ENCODE data around the gene UGT2A3.
"Not testable (repeated sequence)": the region's sequence is repeated elsewhere in the genome, so short reads cannot be mapped to it uniquely, and the experiment has no call there.

The UGT2A3 gene

DNA sequence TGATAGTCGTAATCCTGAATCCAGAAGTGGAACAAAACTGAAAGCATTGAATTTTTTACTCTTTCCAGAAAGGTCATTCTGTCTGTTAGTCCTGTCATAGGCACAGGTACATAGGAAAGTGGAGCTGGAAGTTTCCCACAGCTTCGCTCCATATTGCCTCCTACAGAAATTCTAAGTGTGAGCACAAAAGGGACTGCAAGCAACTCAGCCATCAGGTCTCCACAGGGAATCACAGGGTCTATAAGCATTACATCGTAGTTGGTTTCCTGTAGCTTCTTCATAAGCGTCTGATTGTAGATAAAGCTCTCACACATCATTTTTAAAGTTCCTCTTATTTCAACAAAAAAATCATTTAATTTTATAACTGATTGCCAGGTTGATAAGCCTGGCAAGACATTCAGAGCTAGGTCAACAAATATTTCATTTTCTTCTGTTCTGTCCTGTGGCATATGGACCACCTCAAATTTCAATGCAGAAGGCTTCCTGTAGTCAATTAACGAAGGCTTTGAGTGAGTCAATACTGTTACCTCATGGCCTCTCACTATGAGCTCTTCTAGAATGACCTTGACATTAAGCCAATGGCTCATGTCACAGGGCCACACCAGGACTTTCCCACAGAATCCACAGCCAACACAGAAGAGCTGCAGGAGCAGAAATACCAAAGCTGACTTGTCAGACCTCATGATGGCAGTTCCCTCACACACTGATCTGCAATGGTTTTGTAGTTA is at the start of gene UGT2A3:
TSS of gene UGT2A3 (minus strand) at position 727 of the 728 bp plus-strand sequence. CDS start at position 683, 44 bp downstream.
- Histone ChIP-seq H3K27me3 (ENCODE audit: control insufficient read depth, insufficient read depth, low read length) (no peaks in the 10 kb centered on the region), H3K36me3 (ENCODE audit: control insufficient read depth, insufficient read depth, low read length) (no peaks in the 10 kb centered on the region), H3K4me3 (ENCODE audit: low read depth, low read length) (no peak within 1 kb of the TSS), H3K27ac (ENCODE audit: low read depth, low read length) (no peak within 1 kb of the TSS), H3K4me1 (ENCODE audit: control insufficient read depth, insufficient read depth, low read length) (no peaks in the 10 kb centered on the region), H3K9me3 (ENCODE audit: control insufficient read depth, insufficient read depth, low read depth, low read length) (no peaks in the 10 kb centered on the region), H3K9ac (ENCODE audit: low read length) (no peak within 1 kb of the TSS)

DNA sequence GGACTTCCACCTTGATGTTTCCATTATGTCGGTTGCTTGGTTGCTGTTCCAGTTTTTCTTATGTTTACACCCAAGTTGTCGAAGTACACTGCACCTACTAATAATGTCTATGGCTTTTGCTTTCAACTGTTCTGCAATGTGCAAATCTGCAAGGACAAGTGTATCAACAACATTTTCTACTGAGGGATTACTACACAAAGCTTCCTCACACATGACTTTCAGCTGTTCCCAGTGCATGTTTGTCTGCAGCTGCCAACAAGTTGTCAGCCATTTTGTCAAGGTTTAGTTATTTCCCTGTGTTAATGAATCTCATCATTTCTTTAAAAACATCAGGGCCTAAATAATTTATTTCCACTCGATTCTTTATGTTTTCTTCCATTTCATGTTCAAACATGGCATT is 45.4 kb upstream of the UGT2A3 start:
- Histone ChIP-seq H3K9ac (ENCODE audit: low read length) (no peak overlapping the region), H3K4me3 (ENCODE audit: low read depth, low read length) (no peak overlapping the region), H3K9me3 (ENCODE audit: control insufficient read depth, insufficient read depth, low read depth, low read length) (no peaks in the 10 kb centered on the region), H3K36me3 (ENCODE audit: control insufficient read depth, insufficient read depth, low read length) (no peaks in the 10 kb centered on the region), H3K27me3 (ENCODE audit: control insufficient read depth, insufficient read depth, low read length) (no peaks in the 10 kb centered on the region), H3K27ac (ENCODE audit: low read depth, low read length) (no peak overlapping the region), H3K4me1 (ENCODE audit: control insufficient read depth, insufficient read depth, low read length) (no peaks in the 10 kb centered on the region)

DNA sequence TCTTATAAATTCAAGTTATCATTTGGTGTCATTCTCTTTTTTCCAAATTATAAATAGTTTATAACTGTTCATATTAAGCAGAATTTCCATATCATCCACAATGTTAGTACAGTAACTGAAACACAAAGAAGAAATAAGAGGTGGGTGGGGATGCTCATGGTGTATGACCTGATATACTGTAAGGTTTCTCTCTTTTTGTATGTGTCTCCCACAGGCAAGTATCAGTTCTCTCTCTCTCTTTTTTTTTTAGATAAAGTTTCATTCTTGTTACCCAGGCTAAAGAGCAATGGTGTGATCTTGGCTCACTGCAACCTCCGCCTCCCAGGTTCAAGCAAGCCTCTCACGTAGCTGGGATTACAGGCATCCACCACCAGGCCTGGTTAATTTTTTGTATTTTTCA is 43.7 kb upstream of the UGT2A3 start:
- Histone ChIP-seq H3K9ac (ENCODE audit: low read length) (no peak overlapping the region), H3K36me3 (ENCODE audit: control insufficient read depth, insufficient read depth, low read length) (no peaks in the 10 kb centered on the region), H3K27me3 (ENCODE audit: control insufficient read depth, insufficient read depth, low read length) (no peaks in the 10 kb centered on the region), H3K27ac (ENCODE audit: low read depth, low read length) (no peak overlapping the region), H3K4me3 (ENCODE audit: low read depth, low read length) (no peak overlapping the region), H3K9me3 (ENCODE audit: control insufficient read depth, insufficient read depth, low read depth, low read length) (no peaks in the 10 kb centered on the region), H3K4me1 (ENCODE audit: control insufficient read depth, insufficient read depth, low read length) (no peaks in the 10 kb centered on the region)

DNA sequence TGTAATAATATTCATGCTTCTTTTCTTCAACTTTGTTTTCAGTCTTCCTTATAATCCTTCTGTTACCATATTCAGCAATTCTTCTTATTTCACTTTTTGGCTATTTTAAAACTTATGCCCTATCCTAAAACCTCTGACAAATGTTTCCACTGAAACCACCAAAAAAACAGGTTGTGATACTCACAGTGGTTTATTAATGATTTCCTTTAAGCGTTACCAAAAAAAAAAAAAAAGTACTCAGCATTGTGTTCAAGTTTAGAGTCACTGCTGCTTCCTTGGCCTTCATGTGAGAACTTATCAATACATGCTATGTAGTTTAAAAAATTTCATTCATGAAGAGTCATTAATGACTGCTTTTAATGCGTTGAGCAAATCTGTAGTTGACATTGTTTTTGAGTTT is 35.4 kb upstream of the UGT2A3 start:
- H3K9me3 ChIP-seq (ENCODE audit: control insufficient read depth, insufficient read depth, low read depth, low read length) = 0 out of 2 replicates have a peak, but pooled peaks cover 2% of the 10 kb centered on the region
- no peaks in the 10 kb centered on the region for H3K27me3 ChIP-seq (ENCODE audit: control insufficient read depth, insufficient read depth, low read length)
- no peak overlapping the region for H3K27ac ChIP-seq (ENCODE audit: low read depth, low read length)
- no peak overlapping the region for H3K9ac ChIP-seq (ENCODE audit: low read length)
- H3K4me3 ChIP-seq (ENCODE audit: low read depth, low read length) = no peak overlapping the region
- no peaks in the 10 kb centered on the region for H3K36me3 ChIP-seq (ENCODE audit: control insufficient read depth, insufficient read depth, low read length)
- H3K4me1 ChIP-seq (ENCODE audit: control insufficient read depth, insufficient read depth, low read length) = no peaks in the 10 kb centered on the region

DNA sequence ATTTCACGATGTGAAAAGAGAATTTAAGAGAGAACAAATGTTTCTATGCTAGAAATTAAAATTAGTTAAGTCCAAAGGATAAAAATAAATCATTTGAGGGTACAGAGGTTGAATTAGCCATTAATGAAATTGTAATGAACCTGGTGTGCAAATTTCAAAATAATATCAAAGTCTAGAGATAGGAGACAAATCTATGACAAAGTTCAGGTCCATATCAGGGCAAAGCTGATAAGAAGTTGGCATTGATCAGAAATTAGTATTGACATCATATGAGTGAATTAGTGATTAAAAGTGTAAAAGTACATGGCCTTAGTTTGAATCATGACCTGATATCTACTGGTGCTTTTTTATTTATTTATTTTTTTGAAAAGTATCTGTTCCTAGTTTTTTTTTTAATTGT is 33.8 kb upstream of the UGT2A3 start:
- Histone ChIP-seq H3K27ac (ENCODE audit: low read depth, low read length) (no peak overlapping the region), H3K27me3 (ENCODE audit: control insufficient read depth, insufficient read depth, low read length) (no peaks in the 10 kb centered on the region), H3K4me1 (ENCODE audit: control insufficient read depth, insufficient read depth, low read length) (no peaks in the 10 kb centered on the region), H3K9ac (ENCODE audit: low read length) (no peak overlapping the region), H3K9me3 (ENCODE audit: control insufficient read depth, insufficient read depth, low read depth, low read length) (0 out of 2 replicates have a peak, but pooled peaks cover 2% of the 10 kb centered on the region), H3K4me3 (ENCODE audit: low read depth, low read length) (no peak overlapping the region), H3K36me3 (ENCODE audit: control insufficient read depth, insufficient read depth, low read length) (no peaks in the 10 kb centered on the region)

DNA sequence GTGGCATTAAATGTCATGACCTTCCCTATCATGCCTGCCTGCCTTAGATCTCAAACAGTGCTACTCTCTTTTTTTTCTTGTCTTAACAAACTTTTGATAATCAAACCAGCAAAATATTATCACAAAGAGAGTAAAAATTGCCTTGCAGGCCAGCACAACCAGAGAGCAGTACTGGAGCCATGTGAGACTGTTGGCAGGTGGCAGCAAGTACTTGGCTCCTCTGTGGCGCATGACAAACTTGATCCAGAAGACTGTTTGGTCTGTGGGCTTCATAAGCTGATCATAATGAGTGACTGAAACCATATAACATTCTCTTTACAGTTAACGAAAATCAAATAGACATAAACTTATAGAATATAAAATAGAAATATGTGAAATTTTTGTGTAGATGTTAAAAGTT is 33.3 kb upstream of the UGT2A3 start:
- H3K27me3 ChIP-seq (ENCODE audit: control insufficient read depth, insufficient read depth, low read length) = no peaks in the 10 kb centered on the region

DNA sequence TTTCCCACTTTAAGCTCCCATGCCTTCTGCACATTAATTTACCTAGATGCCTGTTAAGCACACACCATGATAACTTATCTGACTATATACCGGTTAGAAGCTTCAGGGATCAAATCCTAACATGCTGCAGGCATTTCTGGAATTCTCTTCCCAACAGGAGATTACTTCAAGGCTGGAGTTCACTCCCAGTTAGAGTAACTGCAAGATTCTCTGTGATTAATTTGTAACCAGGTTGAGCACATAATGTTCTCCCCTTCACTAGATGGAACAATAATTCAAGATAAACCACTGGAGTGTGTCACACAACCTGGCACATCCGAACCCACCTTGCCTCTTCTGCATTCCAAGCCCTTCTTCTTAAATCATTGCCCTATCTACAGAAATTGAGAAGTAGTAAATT is 11.8 kb upstream of the UGT2A3 start:
- Histone ChIP-seq H3K27me3 (ENCODE audit: control insufficient read depth, insufficient read depth, low read length) (no peaks in the 10 kb centered on the region), H3K4me3 (ENCODE audit: low read depth, low read length) (no peak overlapping the region), H3K4me1 (ENCODE audit: control insufficient read depth, insufficient read depth, low read length) (0 out of 2 replicates have a peak, but pooled peaks cover 3% of the 10 kb centered on the region), H3K27ac (ENCODE audit: low read depth, low read length) (no peak overlapping the region), H3K9ac (ENCODE audit: low read length) (no peak overlapping the region), H3K9me3 (ENCODE audit: control insufficient read depth, insufficient read depth, low read depth, low read length) (peaks cover 30% of the 10 kb centered on the region), H3K36me3 (ENCODE audit: control insufficient read depth, insufficient read depth, low read length) (no peaks in the 10 kb centered on the region)

More for the DNA sequence above, 33.3 kb upstream of the UGT2A3 start:
- H3K9me3 ChIP-seq (ENCODE audit: control insufficient read depth, insufficient read depth, low read depth, low read length) = 0 out of 2 replicates have a peak, but pooled peaks cover 2% of the 10 kb centered on the region
- H3K4me1 ChIP-seq (ENCODE audit: control insufficient read depth, insufficient read depth, low read length) = no peaks in the 10 kb centered on the region
- H3K4me3 ChIP-seq (ENCODE audit: low read depth, low read length) = no peak overlapping the region
- no peak overlapping the region for H3K9ac ChIP-seq (ENCODE audit: low read length)
- no peak overlapping the region for H3K27ac ChIP-seq (ENCODE audit: low read depth, low read length)
- H3K36me3 ChIP-seq (ENCODE audit: control insufficient read depth, insufficient read depth, low read length) = no peaks in the 10 kb centered on the region

DNA sequence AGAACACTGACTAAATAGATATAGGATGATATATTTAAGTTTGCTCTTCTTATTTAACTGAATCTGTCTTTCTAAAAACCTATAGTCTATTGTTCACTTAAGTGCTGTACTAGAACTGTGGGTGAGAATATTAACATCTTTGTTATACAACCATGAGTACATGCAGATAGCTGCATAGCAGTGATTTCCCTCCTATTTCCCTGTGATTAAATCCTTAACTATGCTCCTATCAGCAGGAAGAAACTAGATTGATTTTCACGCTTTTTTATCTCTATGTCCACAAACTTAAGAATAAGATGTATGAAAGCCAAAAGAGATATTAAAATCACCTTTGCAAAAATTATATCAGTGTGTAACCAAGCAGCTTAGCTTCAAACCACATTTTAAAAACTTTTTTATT is 11.3 kb upstream of the UGT2A3 start:
- Histone ChIP-seq H3K9ac (ENCODE audit: low read length) (no peak overlapping the region), H3K27me3 (ENCODE audit: control insufficient read depth, insufficient read depth, low read length) (no peaks in the 10 kb centered on the region), H3K9me3 (ENCODE audit: control insufficient read depth, insufficient read depth, low read depth, low read length) (peaks cover 30% of the 10 kb centered on the region), H3K36me3 (ENCODE audit: control insufficient read depth, insufficient read depth, low read length) (no peaks in the 10 kb centered on the region), H3K4me1 (ENCODE audit: control insufficient read depth, insufficient read depth, low read length) (0 out of 2 replicates have a peak, but pooled peaks cover 3% of the 10 kb centered on the region), H3K27ac (ENCODE audit: low read depth, low read length) (no peak overlapping the region; the same call in 1 of the 2 replicates), H3K4me3 (ENCODE audit: low read depth, low read length) (no peak overlapping the region)

DNA sequence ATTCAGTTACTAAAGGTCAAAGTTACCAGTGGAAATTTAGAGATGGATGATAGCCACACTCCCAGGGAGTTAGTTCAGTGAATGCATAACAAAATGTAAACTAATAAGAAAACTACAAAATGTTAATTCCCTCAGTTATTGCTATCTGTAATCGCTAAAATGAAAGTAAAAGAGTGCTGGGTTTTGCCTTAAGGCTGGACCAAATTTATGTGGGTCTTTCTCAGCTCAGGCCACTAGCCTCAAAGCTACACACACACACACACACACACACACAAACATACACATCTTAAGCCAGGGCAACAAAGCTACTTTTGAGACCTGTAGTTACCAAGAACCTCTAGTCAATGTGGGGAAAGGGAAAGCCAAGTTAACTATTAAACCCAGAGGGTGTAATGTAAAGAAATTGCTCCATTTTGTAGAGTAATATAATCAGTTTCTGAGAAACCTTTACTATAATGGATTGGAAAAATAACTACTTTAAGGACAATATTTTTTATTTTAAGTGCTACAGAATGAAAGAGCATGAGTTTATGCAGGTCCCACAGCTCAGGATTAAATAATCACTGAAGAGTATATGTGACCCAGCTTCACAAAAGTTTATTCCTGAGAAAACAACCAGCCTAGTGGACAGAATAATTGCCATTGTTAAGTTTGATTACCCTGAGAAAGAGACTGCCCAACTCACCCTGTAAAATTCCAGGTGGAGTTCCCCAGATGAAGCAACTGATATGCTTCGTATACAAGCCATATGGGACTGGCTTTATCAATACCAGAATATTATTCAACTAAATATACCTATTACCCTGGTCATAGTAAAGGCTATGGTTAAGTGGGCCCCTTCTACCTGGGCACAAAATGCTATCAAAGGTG is 8.9 kb upstream of the UGT2A3 start:
- no peaks in the 10 kb centered on the region for H3K36me3 ChIP-seq (ENCODE audit: control insufficient read depth, insufficient read depth, low read length)
- H3K9me3 ChIP-seq (ENCODE audit: control insufficient read depth, insufficient read depth, low read depth, low read length) = peaks cover 19% of the 10 kb centered on the region
- no peak overlapping the region for H3K27ac ChIP-seq (ENCODE audit: low read depth, low read length)
- H3K4me3 ChIP-seq (ENCODE audit: low read depth, low read length) = no peak overlapping the region
- H3K9ac ChIP-seq (ENCODE audit: low read length) = no peak overlapping the region
- H3K27me3 ChIP-seq (ENCODE audit: control insufficient read depth, insufficient read depth, low read length) = no peaks in the 10 kb centered on the region
- H3K4me1 ChIP-seq (ENCODE audit: control insufficient read depth, insufficient read depth, low read length) = 0 out of 2 replicates have a peak, but pooled peaks cover 3% of the 10 kb centered on the region

DNA sequence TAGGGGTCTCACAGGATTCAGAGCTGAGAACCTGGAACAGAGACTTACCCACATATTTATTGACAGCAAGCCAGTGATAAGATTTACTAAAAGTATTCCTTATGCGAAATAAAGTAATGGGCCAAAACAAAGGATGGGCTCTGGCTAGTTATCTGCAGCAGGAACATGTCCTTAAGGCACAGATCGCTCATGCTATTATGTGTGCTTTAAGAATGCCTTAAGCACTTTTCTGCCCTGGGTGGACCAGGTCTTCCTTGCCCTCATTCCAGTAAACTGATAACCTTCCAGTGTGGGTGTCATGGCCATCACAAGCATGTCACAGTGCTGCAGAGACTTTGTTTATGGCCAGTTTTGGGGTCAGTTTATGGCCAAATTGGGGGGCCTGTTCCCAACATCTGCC is 7.5 kb upstream of the UGT2A3 start:
- H3K27me3 ChIP-seq (ENCODE audit: control insufficient read depth, insufficient read depth, low read length); H3K9ac ChIP-seq (ENCODE audit: low read length); H3K4me3 ChIP-seq (ENCODE audit: low read depth, low read length); H3K4me1 ChIP-seq (ENCODE audit: control insufficient read depth, insufficient read depth, low read length); H3K27ac ChIP-seq (ENCODE audit: low read depth, low read length); H3K36me3 ChIP-seq (ENCODE audit: control insufficient read depth, insufficient read depth, low read length): not testable (repeated sequence)
- peaks cover 19% of the 10 kb centered on the region for H3K9me3 ChIP-seq (ENCODE audit: control insufficient read depth, insufficient read depth, low read depth, low read length)

DNA sequence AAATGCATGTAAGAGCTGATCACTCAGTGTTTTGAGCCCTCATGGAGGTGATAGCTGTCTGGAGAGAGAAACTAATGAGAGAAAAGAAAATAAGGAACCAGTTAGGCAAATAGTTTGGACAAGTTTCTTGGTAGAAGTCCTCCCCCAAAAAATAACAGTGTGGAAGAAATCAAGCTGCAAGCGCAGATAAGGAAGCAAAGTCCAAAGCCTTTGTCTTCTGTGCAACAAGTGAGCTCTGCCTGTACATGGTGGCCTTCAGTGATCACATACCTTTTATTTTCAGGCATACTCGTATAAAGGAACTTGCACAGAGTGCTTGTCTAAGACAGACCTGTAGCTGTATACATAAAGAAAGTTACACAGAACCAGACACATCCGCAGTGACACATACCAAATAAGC is 2.5 kb upstream of the UGT2A3 start:
- Histone ChIP-seq H3K36me3 (ENCODE audit: control insufficient read depth, insufficient read depth, low read length) (no peaks in the 10 kb centered on the region), H3K27me3 (ENCODE audit: control insufficient read depth, insufficient read depth, low read length) (no peaks in the 10 kb centered on the region), H3K4me1 (ENCODE audit: control insufficient read depth, insufficient read depth, low read length) (no peaks in the 10 kb centered on the region), H3K27ac (ENCODE audit: low read depth, low read length) (no peak overlapping the region), H3K9ac (ENCODE audit: low read length) (no peak overlapping the region), H3K9me3 (ENCODE audit: control insufficient read depth, insufficient read depth, low read depth, low read length) (peaks cover 4% of the 10 kb centered on the region; the same call in 1 of the 2 replicates), H3K4me3 (ENCODE audit: low read depth, low read length) (no peak overlapping the region)

Data from HUES6 (cell line).